Gastroesophageal sphincter (tissue), 3 donors: ENCODE data around the gene MYCL.

Source experiments
- CTCF ChIP-seq, 4 experiments: fragments of 200-600 bp in 2 of 4; fragments of 450-650 bp in 2 of 4; sonication (generic) in 1 of 4; IDR thresholded peaks; one replicate each; pipeline ENCODE4 v1.5.1; 2017 to 2019; ENCODE audit warnings: antibody characterized with exemption in 4 of 4, mild to moderate bottlenecking in 2 of 4, moderate library complexity in 2 of 4
- EP300 ChIP-seq: sonication (generic); formaldehyde crosslinking; IDR thresholded peaks from one replicate; pipeline ENCODE4 v1.6.1; 2017; ENCODE audit warnings: antibody characterized with exemption, mild to moderate bottlenecking
- POLR2AphosphoS5 ChIP-seq: sonication (generic); formaldehyde crosslinking; IDR thresholded peaks from one replicate; pipeline ENCODE4 v1.6.1; 2017; ENCODE audit warnings: antibody characterized with exemption

DNA sequence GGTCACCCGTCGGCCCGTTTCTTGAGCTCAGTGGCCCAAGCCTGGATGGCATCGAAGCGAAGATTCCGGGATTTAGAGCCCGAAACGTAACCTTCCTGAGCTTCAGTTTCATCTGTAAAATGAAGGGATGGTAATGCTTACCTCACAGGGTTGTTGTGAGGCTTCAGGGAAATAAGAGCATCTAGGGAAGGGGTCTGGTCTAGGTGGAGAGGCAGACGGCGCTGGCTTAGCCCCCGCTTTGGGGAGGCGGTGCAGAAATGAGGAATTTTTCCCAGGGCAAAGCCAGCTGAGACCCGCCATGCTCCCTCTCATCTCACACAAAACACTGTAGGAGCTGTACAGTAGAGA is 717 bp upstream of the MYCL start:
- no peak for TF ChIP-seq CTCF (IDR thresholded peaks at IDR 0.05)
- no peak for TF ChIP-seq EP300
- TF ChIP-seq POLR2AphosphoS5, result no peak
